ENCODE data around the gene PFKFB2. TPM values are rescaled to one million over a fixed set of nuclear protein-coding genes. Genes with fewer than 3 reads are reported as not detected.

The PFKFB2 gene
- total RNA-seq, 1 experiment from 2014 or later, result 28.0 TPM

- Histone ChIP-seq H3F3A (ENCODE audit: insufficient read depth, low read depth) (peaks cover 44% of the 10 kb centered on the region), H3K4me1 (replicated peaks; ENCODE audit: insufficient read depth) (peaks cover 98% of the 10 kb centered on the region), H3K9me3 (ENCODE audit: insufficient read depth, low read depth) (no peaks in the 10 kb centered on the region), H3K27me3 (ENCODE audit: insufficient read depth, low read depth) (no peaks in the 10 kb centered on the region), H3K4me2 (peak overlapping the region; percentile 84), H4K20me1 (ENCODE audit: insufficient read depth) (no peaks in the 10 kb centered on the region), H3K4me3 (peak overlapping the region; percentile 50; the same call in 1 of the 2 replicates), H3K9me2 (ENCODE audit: insufficient read depth) (no peaks in the 10 kb centered on the region), H2AFZ (no peak overlapping the region), H3K27ac (peak overlapping the region; percentile 83), H3K79me2 (ENCODE audit: low read depth) (peaks cover 22% of the 10 kb centered on the region), H3K36me3 (ENCODE audit: low read depth) (no peaks in the 10 kb centered on the region)
- ChIA-PET POLR2A (ENCODE audit: unreplicated experiment) (interaction anchor here (0.6 to 1.1 kb wide), 4 partner anchors 9 to 286 kb away, joined by 3 to 4 read pairs (median 4); partner anchors contain the start of gene PFKFB2), CTCF (interaction anchor here (0.6 kb wide), 1 partner anchor 418 kb away, joined by 5 read pairs; no protein-coding TSS in a partner anchor)
- TF ChIP-seq EZH2 (IDR thresholded peaks at IDR 0.05; ENCODE audit: low read depth) (no peak), CTCF (conservative IDR thresholded peaks at IDR 0.05) (no peak)
- intact Hi-C loops (cut with micrococcal nuclease; ENCODE audit: unreplicated experiment), result loop anchor here (1.0 kb wide), 1 partner anchor 28 kb away; no protein-coding TSS in a partner anchor
- no TSS peak for BruUV-seq (replicated peaks)
- peak in 1 of 2 experiments; percentile 57 for DNase-seq
Measured at GRCh38 chr1:207030522-207031009, 22.5 kb upstream of the PFKFB2 start.

- H4K20me1 ChIP-seq (ENCODE audit: insufficient read depth), result no peaks in the 10 kb centered on the region
- DNase-seq, result no peak
- H3K4me3 ChIP-seq, result peak overlapping the region; percentile 50
- H3K27me3 ChIP-seq (ENCODE audit: insufficient read depth, low read depth), result no peaks in the 10 kb centered on the region
- CTCF ChIA-PET, result interaction anchor here (0.6 to 0.9 kb wide), 2 partner anchors 25 to 418 kb away, joined by 4 to 5 read pairs; no protein-coding TSS in a partner anchor
- H3K9me2 ChIP-seq (ENCODE audit: insufficient read depth), result no peaks in the 10 kb centered on the region
- peak overlapping the region; percentile 83 for H3K27ac ChIP-seq
- peaks cover 22% of the 10 kb centered on the region for H3K79me2 ChIP-seq (ENCODE audit: low read depth)
- no peaks in the 10 kb centered on the region for H3K9me3 ChIP-seq (ENCODE audit: insufficient read depth, low read depth)
- no peak for TF ChIP-seq CTCF (conservative IDR thresholded peaks at IDR 0.05)
- TF ChIP-seq EZH2 (IDR thresholded peaks at IDR 0.05; ENCODE audit: low read depth), result no peak
- H3K36me3 ChIP-seq (ENCODE audit: low read depth), result no peaks in the 10 kb centered on the region
- intact Hi-C loops (cut with micrococcal nuclease; ENCODE audit: unreplicated experiment), result loop anchor here (1.0 kb wide), 1 partner anchor 29 kb away; no protein-coding TSS in a partner anchor
- H3K4me2 ChIP-seq, result peak overlapping the region; percentile 84
- peaks cover 94% of the 10 kb centered on the region for H3K4me1 ChIP-seq (replicated peaks; ENCODE audit: insufficient read depth)
- POLR2A ChIA-PET (ENCODE audit: unreplicated experiment), result interaction anchor here (0.6 to 2.3 kb wide), 5 partner anchors 9 to 285 kb away, joined by 3 to 36 read pairs (median 4); partner anchors contain the start of gene PFKFB2
- BruUV-seq (replicated peaks), result no TSS peak
- peaks cover 40% of the 10 kb centered on the region for H3F3A ChIP-seq (ENCODE audit: insufficient read depth, low read depth)
- H2AFZ ChIP-seq, result no peak overlapping the region
Measured at GRCh38 chr1:207031016-207031415, 22.1 kb upstream of the PFKFB2 start.

GRCh38 chr1:207031632-207032264 is 21.3 kb upstream of the PFKFB2 start:
- peak in 1 of 2 experiments; percentile 50 for DNase-seq
- intact Hi-C loops (cut with micrococcal nuclease; ENCODE audit: unreplicated experiment), result loop anchor here (1.0 kb wide), 2 partner anchors 20 to 29 kb away; partner anchors contain the start of gene YOD1
- H2AFZ ChIP-seq, result no peak overlapping the region; the same call in 1 of the 2 replicates
- H3K9me2 ChIP-seq (ENCODE audit: insufficient read depth), result no peaks in the 10 kb centered on the region
- TF ChIP-seq CTCF (conservative IDR thresholded peaks at IDR 0.05), result no peak
- no peak for TF ChIP-seq EZH2 (IDR thresholded peaks at IDR 0.05; ENCODE audit: low read depth)
- H3K4me3 ChIP-seq, result peak overlapping the region; percentile 50
- no peaks in the 10 kb centered on the region for H4K20me1 ChIP-seq (ENCODE audit: insufficient read depth)
- H3K4me2 ChIP-seq, result peak overlapping the region; percentile 84
- BruUV-seq (replicated peaks), result no TSS peak
- H3K9me3 ChIP-seq (ENCODE audit: insufficient read depth, low read depth), result no peaks in the 10 kb centered on the region
- peaks cover 22% of the 10 kb centered on the region for H3K79me2 ChIP-seq (ENCODE audit: low read depth)
- CTCF ChIA-PET, result interaction anchor here (0.8 to 1.9 kb wide), 7 partner anchors 12 to 373 kb away, joined by 3 to 6 read pairs (median 4); partner anchors contain the start of gene PFKFB2
- peaks cover 86% of the 10 kb centered on the region for H3K4me1 ChIP-seq (replicated peaks; ENCODE audit: insufficient read depth)
- no peaks in the 10 kb centered on the region for H3K27me3 ChIP-seq (ENCODE audit: insufficient read depth, low read depth)
- peaks cover 32% of the 10 kb centered on the region for H3F3A ChIP-seq (ENCODE audit: insufficient read depth, low read depth)
- peak overlapping the region; percentile 83 for H3K27ac ChIP-seq
- no peaks in the 10 kb centered on the region for H3K36me3 ChIP-seq (ENCODE audit: low read depth)
- POLR2A ChIA-PET (ENCODE audit: unreplicated experiment), result interaction anchor here (0.5 to 2.3 kb wide), 10 partner anchors 10 to 405 kb away, joined by 3 to 51 read pairs (median 11); partner anchors contain the start of genes PFKFB2 and YOD1
